ENCODE results near the gene RUSC2. TPM values are rescaled to one million over a fixed set of nuclear protein-coding genes. Genes with fewer than 3 reads are reported as not detected.
"Not testable (repeated sequence)": the region's sequence is repeated elsewhere in the genome, so short reads cannot be mapped to it uniquely, and the experiment has no call there.

RUSC2 gene
- total RNA-seq, 4 donors from 2014 or later = 20.8 to 166 (median 45.7) TPM

DNA sequence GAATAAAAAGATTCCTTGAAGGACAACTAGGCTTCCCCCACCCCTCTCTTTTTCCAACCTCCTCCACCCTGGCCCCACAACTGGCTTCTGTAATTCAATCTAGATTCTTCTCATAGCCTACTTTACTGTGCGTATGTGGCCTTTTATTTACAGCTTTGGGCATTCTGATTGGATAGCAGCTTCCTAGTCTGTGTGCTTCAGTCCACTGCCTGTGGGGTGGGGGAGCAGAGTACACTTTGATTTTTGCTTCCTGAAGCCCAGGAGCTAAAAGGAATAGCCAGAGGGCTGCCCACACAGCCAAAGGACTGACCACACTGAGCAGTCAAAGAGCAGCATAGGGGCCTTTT, 30.4 kb downstream of the RUSC2 start:
- ATAC-seq = no peak
- TF ChIP-seq POLR2A (IDR thresholded peaks at IDR 0.05) = peak in 1 of 2 donors; percentile 32
- TF ChIP-seq, protein P1, sequence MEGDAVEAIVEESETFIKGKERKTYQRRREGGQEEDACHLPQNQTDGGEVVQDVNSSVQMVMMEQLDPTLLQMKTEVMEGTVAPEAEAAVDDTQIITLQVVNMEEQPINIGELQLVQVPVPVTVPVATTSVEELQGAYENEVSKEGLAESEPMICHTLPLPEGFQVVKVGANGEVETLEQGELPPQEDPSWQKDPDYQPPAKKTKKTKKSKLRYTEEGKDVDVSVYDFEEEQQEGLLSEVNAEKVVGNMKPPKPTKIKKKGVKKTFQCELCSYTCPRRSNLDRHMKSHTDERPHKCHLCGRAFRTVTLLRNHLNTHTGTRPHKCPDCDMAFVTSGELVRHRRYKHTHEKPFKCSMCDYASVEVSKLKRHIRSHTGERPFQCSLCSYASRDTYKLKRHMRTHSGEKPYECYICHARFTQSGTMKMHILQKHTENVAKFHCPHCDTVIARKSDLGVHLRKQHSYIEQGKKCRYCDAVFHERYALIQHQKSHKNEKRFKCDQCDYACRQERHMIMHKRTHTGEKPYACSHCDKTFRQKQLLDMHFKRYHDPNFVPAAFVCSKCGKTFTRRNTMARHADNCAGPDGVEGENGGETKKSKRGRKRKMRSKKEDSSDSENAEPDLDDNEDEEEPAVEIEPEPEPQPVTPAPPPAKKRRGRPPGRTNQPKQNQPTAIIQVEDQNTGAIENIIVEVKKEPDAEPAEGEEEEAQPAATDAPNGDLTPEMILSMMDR (IDR thresholded peaks at IDR 0.05 in 4 of 5, conservative IDR thresholded peaks at IDR 0.05 in 1 of 5) = no peak
- Histone ChIP-seq H3K27me3 (no peaks in the 10 kb centered on the region), H3K9me3 (no peaks in the 10 kb centered on the region), H3K4me1 (peaks cover 79 to 81% of the 10 kb centered on the region in 2 donors), H3K36me3 (no peaks in the 10 kb centered on the region), H3K4me3 (peak overlapping the region in 1 of 4 donors; percentile 32), H3K27ac (peak overlapping the region; percentile 86 to 95 (median 89))
- in situ Hi-C loops (cut with MboI; ENCODE audit: low sequenced_read_pairs in 4 of 4) = no loop called here
- DNase-seq = no peak
- intact Hi-C loops (cut with DNase I; ENCODE audit: low total_unique reads) = loop anchor here (2.0 kb wide), 1 partner anchor 14 kb away; no protein-coding TSS in a partner anchor

DNA sequence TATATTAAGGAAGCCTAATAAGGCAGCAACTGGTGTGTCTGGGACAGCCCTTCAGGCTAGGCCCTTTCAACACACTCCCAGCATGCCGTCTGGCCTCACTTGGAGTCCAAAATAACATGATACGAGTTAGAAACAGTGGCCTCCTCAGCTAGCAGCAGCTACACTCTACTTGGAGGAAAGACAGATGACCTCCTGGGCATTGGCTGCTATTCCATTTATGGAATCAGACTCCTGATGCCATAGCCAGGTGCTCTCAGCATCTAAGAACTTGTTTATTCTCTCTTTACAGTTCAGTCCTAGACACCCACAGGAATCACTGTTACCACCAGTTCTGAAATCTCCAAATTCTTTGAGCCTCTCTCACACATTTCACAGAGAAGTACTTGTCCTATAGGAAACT, 31.8 kb downstream of the RUSC2 start:
- Histone ChIP-seq H3K4me3 (peak overlapping the region in 1 of 4 donors; percentile 32), H3K4me1 (peaks cover 78 to 82% of the 10 kb centered on the region in 2 donors), H3K27me3 (no peaks in the 10 kb centered on the region), H3K36me3 (no peaks in the 10 kb centered on the region), H3K9me3 (no peaks in the 10 kb centered on the region), H3K27ac (peak overlapping the region; percentile 86 to 95 (median 89))
- TF ChIP-seq POLR2A (IDR thresholded peaks at IDR 0.05) = peak; percentile 33 to 55
- TF ChIP-seq, protein P1 (IDR thresholded peaks at IDR 0.05 in 4 of 5, conservative IDR thresholded peaks at IDR 0.05 in 1 of 5) = no peak
- in situ Hi-C loops (cut with MboI; ENCODE audit: low sequenced_read_pairs in 4 of 4) = no loop called here
- peak; percentile 74 to 82 for ATAC-seq
- intact Hi-C loops (cut with DNase I; ENCODE audit: low total_unique reads) = loop anchor here (1.0 to 2.0 kb wide), 2 partner anchors 13 to 31 kb away; partner anchors contain the start of gene RUSC2
- DNase-seq = peak; percentile 85 to 95

DNA sequence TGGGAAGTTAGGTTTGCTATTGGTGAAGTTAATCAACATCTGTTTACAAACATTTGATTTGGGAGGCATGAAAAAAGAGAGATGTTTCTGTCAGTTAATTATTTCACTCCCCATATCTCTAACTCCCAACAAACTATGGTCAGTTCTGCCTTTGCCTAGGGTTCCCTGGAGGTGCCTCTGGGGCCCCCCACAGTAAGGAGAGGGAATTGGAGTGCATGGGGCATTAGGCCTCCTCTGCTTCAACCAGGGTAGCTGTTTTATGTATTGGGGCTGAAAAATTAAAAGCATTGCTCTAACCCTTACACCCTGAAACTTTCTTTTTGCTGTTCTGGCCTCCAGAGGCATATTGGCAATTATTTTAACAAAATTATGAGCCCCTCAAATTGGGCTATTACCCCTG, 32.3 kb downstream of the RUSC2 start:
- Histone ChIP-seq H3K9me3 (no peaks in the 10 kb centered on the region), H3K27ac (peak overlapping the region; percentile 86 to 95 (median 89)), H3K36me3 (no peaks in the 10 kb centered on the region), H3K4me1 (peaks cover 78 to 81% of the 10 kb centered on the region in 2 donors), H3K4me3 (peak overlapping the region in 1 of 4 donors; percentile 32), H3K27me3 (no peaks in the 10 kb centered on the region)
- in situ Hi-C loops (cut with MboI; ENCODE audit: low sequenced_read_pairs in 4 of 4) = no loop called here
- intact Hi-C loops (cut with DNase I; ENCODE audit: low total_unique reads) = loop anchor here (1.0 kb wide), 1 partner anchor 32 kb away; the partner anchor contains the start of gene RUSC2
- DNase-seq (no peak), ATAC-seq (no peak)
- TF ChIP-seq, protein P1 (IDR thresholded peaks at IDR 0.05 in 4 of 5, conservative IDR thresholded peaks at IDR 0.05 in 1 of 5) = peak in 4 of 5 experiments; percentile 15 to 51 (median 38)
- no peak for TF ChIP-seq POLR2A (IDR thresholded peaks at IDR 0.05)

DNA sequence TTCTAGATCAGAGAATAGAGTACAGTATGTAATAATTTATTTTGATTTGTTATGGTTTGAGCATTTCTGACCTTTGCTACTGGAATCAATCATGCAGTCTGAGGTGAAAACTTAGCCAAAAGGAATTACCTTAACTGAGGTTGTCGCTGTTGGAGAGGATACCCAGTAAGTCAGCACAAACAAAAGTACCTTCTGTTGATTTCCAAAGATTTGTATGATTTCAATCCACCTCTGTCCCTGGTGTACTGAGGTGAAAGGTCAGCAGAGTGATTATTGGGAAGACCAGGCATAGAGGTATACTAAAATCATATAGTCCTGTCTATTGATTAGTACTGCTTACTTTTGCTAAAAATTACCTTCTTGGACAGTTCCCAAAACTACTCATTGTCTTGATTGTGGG, 32.8 kb downstream of the RUSC2 start:
- intact Hi-C loops (cut with DNase I; ENCODE audit: low total_unique reads) (loop anchor here (1.0 kb wide), 1 partner anchor 32 kb away; the partner anchor contains the start of gene RUSC2), in situ Hi-C loops (cut with MboI; ENCODE audit: low sequenced_read_pairs in 4 of 4) (no loop called here)
- no peaks in the 10 kb centered on the region for H3K36me3 ChIP-seq
- H3K4me1 ChIP-seq = peaks cover 75 to 76% of the 10 kb centered on the region in 2 donors
- no peaks in the 10 kb centered on the region for H3K27me3 ChIP-seq
- no peak for ATAC-seq
- no peaks in the 10 kb centered on the region for H3K9me3 ChIP-seq
- peak overlapping the region; percentile 86 to 95 (median 89) for H3K27ac ChIP-seq
- TF ChIP-seq POLR2A (IDR thresholded peaks at IDR 0.05) = no peak
- TF ChIP-seq, protein P1 (IDR thresholded peaks at IDR 0.05 in 4 of 5, conservative IDR thresholded peaks at IDR 0.05 in 1 of 5) = no peak
- peak overlapping the region in 1 of 4 donors; percentile 32 for H3K4me3 ChIP-seq
- no peak for DNase-seq

DNA sequence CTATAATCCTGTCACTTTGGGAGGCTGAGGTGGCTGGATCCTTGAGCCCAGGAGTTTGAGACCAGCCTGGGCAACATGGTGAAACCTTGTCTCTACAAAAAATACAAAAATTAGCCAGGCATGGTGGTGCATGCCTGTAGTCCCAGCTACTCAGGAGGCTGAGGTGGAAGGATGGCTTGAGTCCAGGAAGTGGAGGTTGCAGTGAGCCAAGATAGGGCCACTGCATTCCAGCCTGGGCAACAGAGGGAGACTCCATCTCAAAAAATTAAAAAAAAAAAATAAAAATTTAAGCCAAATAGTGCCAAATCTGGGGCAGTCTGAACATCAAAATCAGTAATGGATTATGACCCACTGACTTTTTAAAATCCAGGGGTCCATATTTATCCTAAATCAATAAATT, 33.6 kb downstream of the RUSC2 start:
- Histone ChIP-seq H3K27ac (peak overlapping the region; percentile 86 to 95 (median 89)), H3K4me1 (peaks cover 66 to 73% of the 10 kb centered on the region in 2 donors), H3K4me3 (peak overlapping the region in 1 of 4 donors; percentile 32)
- intact Hi-C loops (cut with DNase I; ENCODE audit: low total_unique reads); H3K36me3 ChIP-seq; H3K27me3 ChIP-seq; H3K9me3 ChIP-seq; DNase-seq; in situ Hi-C loops (cut with MboI; ENCODE audit: low sequenced_read_pairs in 4 of 4); ATAC-seq: not testable (repeated sequence)
